Activated T-helper 1 cell treated with anti-CD3 and anti-CD28 coated beads, Interleukin-12 subunit alpha, Interleukin-12 subunit beta, Interleukin-2, Interleukin-4 antibody, amounts not matched to agents 30 ng/mL and 10 ng/mL and 1 ng/mL, durations not matched to agents 14 hours and 24 hours and 36 hours (primary cell): Measurements from ENCODE around the gene CDC37L1. TPM values are rescaled to one million over a fixed set of nuclear protein-coding genes. Genes with fewer than 3 reads are reported as not detected.
A peak's percentile ranks its signal among the peaks of the same experiment; 100 is the strongest.

Experiments used
- DNase-seq: peaks from one replicate; pipeline ENCODE4 v3.0.0; 2021; ENCODE audit warnings: low spot score
- H3K27ac Mint-ChIP-seq: one replicate; pipeline ENCODE4 v1.8.0; 2021; ENCODE audit warnings: mild to moderate bottlenecking, mixed read lengths
- H3K27me3 Mint-ChIP-seq: one replicate; pipeline ENCODE4 v1.8.0; 2022; ENCODE audit warnings: mild to moderate bottlenecking, moderate library complexity, mixed read lengths; ENCODE audit not compliant: insufficient read depth
- H3K36me3 Mint-ChIP-seq: one replicate; pipeline ENCODE4 v1.8.0; 2021; ENCODE audit warnings: low read depth, mixed read lengths
- H3K4me1 Mint-ChIP-seq: one replicate; pipeline ENCODE4 v1.8.0; 2021; ENCODE audit warnings: low read depth, mixed read lengths
- H3K4me3 Mint-ChIP-seq: one replicate; pipeline ENCODE4 v1.8.0; 2021; ENCODE audit warnings: mild to moderate bottlenecking, moderate library complexity, mixed read lengths
- H3K9me3 Mint-ChIP-seq: one replicate; pipeline ENCODE4 v1.8.0; 2021; ENCODE audit warnings: mixed read lengths
- intact Hi-C: fragments of 100-400 bp; cut with micrococcal nuclease; formaldehyde crosslinking; loops from one replicate; pipeline ENCODE4 v1.15.1; 2024
- total RNA-seq: library from RNA; stranded (reverse); gene quantifications from 2 replicates; pipeline ENCODE4 v1.2.3, GENCODE V29; 2022

CDC37L1 gene
- total RNA-seq, 1 donor from 2014 or later: 11.3 TPM

- Mint-ChIP-seq H3K36me3 (peaks cover 14% of the 10 kb centered on the region), H3K4me3 (no peak overlapping the region), H3K4me1 (peaks cover 25% of the 10 kb centered on the region), H3K9me3 (no peaks in the 10 kb centered on the region), H3K27ac (no peak overlapping the region), H3K27me3 (no peaks in the 10 kb centered on the region)
- intact Hi-C loops: no loop called here
- no peak for DNase-seq
These were observed 53.5 kb downstream of the CDC37L1 start for GRCh38 chr9:4732890-4733289.

- no peak for DNase-seq
These were observed 54.8 kb downstream of the CDC37L1 start for GRCh38 chr9:4734150-4734549.

DNA sequence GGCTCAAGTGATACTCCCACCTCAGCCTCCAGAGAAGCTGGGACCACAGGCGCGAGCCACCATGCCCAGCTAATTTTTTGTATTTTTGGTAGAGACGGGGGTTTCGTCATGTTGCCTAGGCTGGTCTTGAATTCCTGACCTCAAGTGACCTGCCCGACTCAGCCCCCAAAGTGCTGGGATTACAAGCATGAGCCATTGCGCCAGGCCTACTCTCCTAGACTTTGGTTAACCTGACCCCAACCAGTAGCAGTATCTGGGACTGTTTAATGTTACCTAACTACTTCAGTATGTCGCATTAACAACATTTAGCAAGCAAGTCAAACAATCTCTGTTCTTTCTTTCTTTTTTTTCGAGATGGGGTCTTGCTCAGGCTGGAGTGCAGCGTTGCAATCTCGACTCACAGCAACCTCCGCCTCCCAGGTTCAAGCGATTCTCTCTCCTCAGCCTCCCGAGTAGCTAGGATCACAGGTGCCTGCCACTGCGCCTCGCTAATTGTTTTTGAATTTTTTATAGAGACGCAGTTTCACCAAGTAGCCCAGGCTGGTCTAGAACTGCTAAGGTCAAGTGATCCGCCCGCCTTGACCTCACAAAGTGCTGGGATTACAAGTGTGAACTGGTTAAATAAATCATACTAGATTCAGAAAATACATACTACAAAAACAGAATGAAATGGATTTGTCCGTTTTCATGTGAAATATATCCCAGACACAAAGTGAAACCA, 59.7 kb downstream of the CDC37L1 start:
- intact Hi-C loops: no loop called here
- no peak for DNase-seq
- H3K4me3 Mint-ChIP-seq: peak overlapping the region; percentile 89
- H3K36me3 Mint-ChIP-seq: peaks cover 6% of the 10 kb centered on the region
- H3K4me1 Mint-ChIP-seq: peaks cover 38% of the 10 kb centered on the region
- H3K27ac Mint-ChIP-seq: peak overlapping the region; percentile 86
- H3K9me3 Mint-ChIP-seq: no peaks in the 10 kb centered on the region
- no peaks in the 10 kb centered on the region for H3K27me3 Mint-ChIP-seq

More at GRCh38 chr9:4734150-4734549, 54.8 kb downstream of the CDC37L1 start:
- intact Hi-C loops: no loop called here
- Mint-ChIP-seq H3K27me3 (no peaks in the 10 kb centered on the region), H3K9me3 (no peaks in the 10 kb centered on the region), H3K36me3 (peaks cover 14% of the 10 kb centered on the region), H3K27ac (no peak overlapping the region), H3K4me3 (no peak overlapping the region), H3K4me1 (peaks cover 29% of the 10 kb centered on the region)

DNA sequence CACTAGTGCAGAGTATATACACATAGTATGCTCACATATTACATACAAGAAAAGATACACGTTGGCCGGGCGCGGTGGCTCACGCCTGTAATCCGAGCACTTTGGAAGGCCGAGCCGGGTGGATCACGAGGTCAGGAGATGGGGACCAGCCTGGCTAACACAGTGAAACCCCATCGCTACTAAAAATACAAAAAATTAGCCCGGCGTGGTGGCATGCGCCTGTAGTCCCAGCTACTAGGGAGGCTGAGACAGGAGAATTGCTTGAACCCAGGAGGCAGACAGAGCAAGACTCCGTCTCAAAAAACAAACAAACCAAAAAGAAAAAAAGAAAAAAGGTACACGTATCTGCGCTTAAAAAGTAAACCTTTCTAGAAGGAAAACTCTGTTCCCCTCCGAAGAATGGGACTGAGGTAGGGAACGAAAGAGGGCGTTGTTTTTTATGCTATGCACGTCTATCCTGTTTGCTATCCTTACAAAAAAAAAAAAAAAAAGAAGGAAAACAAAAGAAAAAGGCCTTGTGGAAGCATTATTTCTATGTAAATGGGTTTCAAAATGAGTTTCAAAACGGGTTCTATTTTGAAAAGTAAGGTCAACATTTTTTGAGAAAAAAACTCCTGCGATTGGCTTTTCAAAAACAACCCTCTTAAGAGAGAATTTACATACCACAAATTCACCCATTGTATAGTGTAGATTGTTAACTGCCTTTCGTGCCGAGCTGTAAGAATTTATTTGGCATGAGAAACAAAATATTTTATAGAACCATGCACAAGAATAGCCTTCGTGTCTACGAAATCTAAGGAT, 60.4 kb downstream of the CDC37L1 start:
- Mint-ChIP-seq H3K9me3 (no peaks in the 10 kb centered on the region), H3K27me3 (no peaks in the 10 kb centered on the region), H3K27ac (peak overlapping the region; percentile 86), H3K4me1 (peaks cover 31% of the 10 kb centered on the region), H3K4me3 (peak overlapping the region; percentile 89), H3K36me3 (peaks cover 2% of the 10 kb centered on the region)
- intact Hi-C loops: loop anchor here (1.0 to 5.0 kb wide), 9 partner anchors 25 to 848 kb away; partner anchors contain the start of genes CDC37L1, JAK2, PLGRKT and PLPP6
- DNase-seq: no peak

- H3K36me3 Mint-ChIP-seq: peaks cover 2% of the 10 kb centered on the region
- no peak for DNase-seq
- no peaks in the 10 kb centered on the region for H3K27me3 Mint-ChIP-seq
- peaks cover 29% of the 10 kb centered on the region for H3K4me1 Mint-ChIP-seq
- H3K27ac Mint-ChIP-seq: peak overlapping the region; percentile 86
- H3K9me3 Mint-ChIP-seq: no peaks in the 10 kb centered on the region
- intact Hi-C loops: loop anchor here (1.0 to 5.0 kb wide), 9 partner anchors 26 to 847 kb away; partner anchors contain the start of genes CDC37L1, JAK2, PLGRKT and PLPP6
- H3K4me3 Mint-ChIP-seq: peak overlapping the region; percentile 89
These were observed 60.9 kb downstream of the CDC37L1 start for GRCh38 chr9:4740388-4740637.

DNA sequence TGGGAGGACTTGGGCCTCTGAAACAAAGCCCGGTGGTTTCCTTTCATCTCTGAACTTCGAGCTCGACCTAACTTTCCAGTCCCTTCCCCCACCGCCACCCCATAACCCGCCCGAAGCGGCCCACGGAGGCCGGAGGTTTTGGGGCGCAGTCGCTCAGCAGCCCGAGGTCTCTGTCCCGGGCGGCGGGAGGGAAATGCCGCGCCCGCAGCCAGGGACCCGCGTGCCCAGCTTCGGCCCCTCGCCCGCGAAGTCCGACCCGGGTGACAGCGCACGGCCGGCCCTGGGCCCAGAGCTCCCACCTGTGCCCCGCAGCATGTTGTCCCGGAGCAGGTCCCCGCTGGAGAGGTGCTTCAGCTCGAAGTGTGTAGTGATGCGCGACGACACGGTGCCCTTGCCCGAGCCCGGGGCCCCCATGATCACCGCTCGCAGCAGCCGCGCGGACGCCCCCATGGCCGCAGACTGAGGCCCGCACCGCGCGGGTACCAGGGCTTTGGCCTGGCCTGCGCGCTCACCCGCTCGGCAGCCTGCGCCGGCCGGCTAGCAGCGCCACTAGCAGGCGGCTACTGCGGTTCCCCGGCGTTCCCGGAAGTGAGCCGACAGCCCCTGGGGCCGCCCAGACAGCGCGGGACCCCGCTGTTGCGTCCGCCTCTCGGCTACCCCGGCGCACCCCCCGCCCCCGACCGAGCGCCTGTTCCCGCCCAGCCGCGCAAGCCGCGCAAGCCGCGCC, 61.4 kb downstream of the CDC37L1 start, which contains the start of gene AK3:
AK3 (minus strand) TSS at position 565 of the 727 bp plus-strand sequence; CDS start at position 450, 115 bp downstream.
- H3K36me3 Mint-ChIP-seq: peaks cover 2% of the 10 kb centered on the region

GRCh38 chr9:4741365-4742089, 62.2 kb downstream of the CDC37L1 start:
- peak overlapping the region; percentile 92 for H3K27ac Mint-ChIP-seq
- intact Hi-C loops: loop anchor here (1.0 to 5.0 kb wide), 6 partner anchors 53 to 888 kb away; partner anchors contain the start of genes JAK2, PLGRKT and RIC1
- peaks cover 27% of the 10 kb centered on the region for H3K4me1 Mint-ChIP-seq
- peaks cover 2% of the 10 kb centered on the region for H3K36me3 Mint-ChIP-seq
- H3K4me3 Mint-ChIP-seq: peak overlapping the region; percentile 86
- DNase-seq: no peak
- no peaks in the 10 kb centered on the region for H3K27me3 Mint-ChIP-seq
- H3K9me3 Mint-ChIP-seq: no peaks in the 10 kb centered on the region

More for the DNA sequence above, 61.4 kb downstream of the CDC37L1 start, which contains the start of gene AK3:
- Mint-ChIP-seq H3K9me3 (no peaks in the 10 kb centered on the region), H3K27me3 (no peaks in the 10 kb centered on the region), H3K4me3 (peak within 1 kb of the TSS; percentile 89), H3K27ac (peak within 1 kb of the TSS; percentile 92), H3K4me1 (peaks cover 29% of the 10 kb centered on the region)
- intact Hi-C loops: loop anchor here (1.0 to 5.0 kb wide), 10 partner anchors 26 to 888 kb away; partner anchors contain the start of genes CDC37L1, JAK2, PLGRKT and PLPP6
- peak; percentile 81 for DNase-seq

DNA sequence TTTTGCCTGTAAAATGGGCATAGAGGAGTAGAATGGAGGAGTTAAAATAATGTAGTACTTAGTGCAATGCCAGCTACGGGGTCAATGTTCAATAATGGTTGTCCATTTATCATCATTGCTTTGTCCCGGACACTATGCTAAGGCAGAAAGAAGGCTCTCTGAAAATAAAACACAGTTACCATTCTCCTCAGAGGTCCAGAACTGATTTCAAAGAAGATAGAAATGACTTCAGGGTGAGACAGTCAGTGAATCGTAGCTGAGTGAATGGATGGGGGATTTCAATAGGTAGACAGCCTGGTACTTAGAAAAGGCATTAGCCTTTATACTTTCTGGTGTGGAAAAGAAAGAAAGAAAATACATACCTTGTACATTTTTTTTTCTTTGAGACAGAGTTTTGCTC, 62.9 kb downstream of the CDC37L1 start:
- no peaks in the 10 kb centered on the region for H3K27me3 Mint-ChIP-seq

GRCh38 chr9:4743131-4743875, 63.9 kb downstream of the CDC37L1 start:
- Mint-ChIP-seq H3K9me3 (no peaks in the 10 kb centered on the region), H3K27me3 (no peaks in the 10 kb centered on the region), H3K27ac (no peak overlapping the region), H3K36me3 (peaks cover 2% of the 10 kb centered on the region), H3K4me3 (no peak overlapping the region), H3K4me1 (peaks cover 29% of the 10 kb centered on the region)
- DNase-seq: no peak
- intact Hi-C loops: loop anchor here (5.0 kb wide), 2 partner anchors 446 to 844 kb away; no protein-coding TSS in a partner anchor

More for the DNA sequence above, 62.9 kb downstream of the CDC37L1 start:
- Mint-ChIP-seq H3K9me3 (no peaks in the 10 kb centered on the region), H3K4me1 (peaks cover 29% of the 10 kb centered on the region), H3K4me3 (peak overlapping the region; percentile 86), H3K27ac (peak overlapping the region; percentile 92), H3K36me3 (peaks cover 2% of the 10 kb centered on the region)
- intact Hi-C loops: loop anchor here (5.0 kb wide), 2 partner anchors 445 to 845 kb away; no protein-coding TSS in a partner anchor
- DNase-seq: no peak

GRCh38 chr9:4746278-4747030, 67.1 kb downstream of the CDC37L1 start:
- Mint-ChIP-seq H3K27ac (no peak overlapping the region), H3K9me3 (no peaks in the 10 kb centered on the region), H3K27me3 (peaks cover 2% of the 10 kb centered on the region), H3K36me3 (no peaks in the 10 kb centered on the region), H3K4me1 (peaks cover 16% of the 10 kb centered on the region), H3K4me3 (no peak overlapping the region)
- intact Hi-C loops: no loop called here
- DNase-seq: no peak

DNA sequence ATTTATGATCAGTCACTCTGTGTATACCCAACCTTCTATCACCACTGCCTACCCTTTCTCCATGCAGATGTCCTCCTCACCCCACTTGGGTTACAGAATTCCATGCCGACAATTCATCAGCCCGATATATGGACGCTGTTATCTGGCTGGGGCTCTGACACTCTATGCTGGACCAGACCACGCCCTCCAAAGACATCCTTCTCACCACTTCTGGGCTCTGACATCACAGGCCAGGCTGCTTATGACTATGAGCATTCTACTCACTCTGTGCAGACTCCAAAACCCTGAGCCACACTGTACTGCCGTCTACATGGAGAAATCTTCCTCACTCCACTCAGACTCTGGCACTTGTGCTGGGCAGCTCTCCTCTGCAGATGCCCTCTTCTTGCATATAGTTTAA, 69.2 kb downstream of the CDC37L1 start:
- DNase-seq: no peak
- Mint-ChIP-seq H3K4me3 (no peak overlapping the region), H3K27ac (no peak overlapping the region), H3K36me3 (no peaks in the 10 kb centered on the region), H3K9me3 (no peaks in the 10 kb centered on the region), H3K27me3 (peaks cover 3% of the 10 kb centered on the region), H3K4me1 (peaks cover 9% of the 10 kb centered on the region)
- intact Hi-C loops: no loop called here
